Measurements from ENCODE around the gene PPP1R16B. TPM values are rescaled to one million over a fixed set of nuclear protein-coding genes. Genes with fewer than 3 reads are reported as not detected.

PPP1R16B gene
- total RNA-seq, 2 donors from 2014 or later, result 77.2 to 79.5 TPM

DNA sequence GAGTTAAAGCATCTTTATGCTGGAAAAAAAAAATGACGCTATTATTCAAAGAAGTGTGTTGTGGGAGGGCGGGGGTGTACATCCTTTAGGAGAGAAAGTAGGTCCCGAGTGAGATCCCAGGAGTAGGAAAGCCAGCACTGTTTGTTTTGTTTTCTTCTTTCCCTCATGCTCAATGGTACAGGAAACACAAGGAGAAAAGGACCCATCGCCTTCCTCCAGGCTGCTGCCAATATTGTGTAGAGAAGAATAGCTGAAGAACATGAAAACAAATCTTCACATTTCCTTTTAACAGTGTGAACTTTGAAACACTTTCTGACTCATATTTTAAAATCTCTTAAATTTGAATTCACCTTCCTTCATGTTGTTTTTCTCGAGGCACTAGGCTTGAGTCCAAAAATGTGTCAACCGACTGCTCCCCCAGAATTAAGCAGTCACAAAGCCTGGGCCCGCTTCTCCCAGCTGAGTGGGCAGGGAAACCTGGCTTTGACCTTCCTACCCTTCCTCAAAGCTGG is 22.3 kb downstream of the PPP1R16B start:
- Mint-ChIP-seq H3K4me1 (peaks cover 67% of the 10 kb centered on the region), H3K4me3 (peak overlapping the region; percentile 74), H3K36me3 (ENCODE audit: low read depth) (peaks cover 94% of the 10 kb centered on the region), H3K27ac (peak overlapping the region; percentile 75), H3K9me3 (no peaks in the 10 kb centered on the region), H3K27me3 (no peaks in the 10 kb centered on the region)
- ATAC-seq (replicated peaks), result peak; percentile 49

DNA sequence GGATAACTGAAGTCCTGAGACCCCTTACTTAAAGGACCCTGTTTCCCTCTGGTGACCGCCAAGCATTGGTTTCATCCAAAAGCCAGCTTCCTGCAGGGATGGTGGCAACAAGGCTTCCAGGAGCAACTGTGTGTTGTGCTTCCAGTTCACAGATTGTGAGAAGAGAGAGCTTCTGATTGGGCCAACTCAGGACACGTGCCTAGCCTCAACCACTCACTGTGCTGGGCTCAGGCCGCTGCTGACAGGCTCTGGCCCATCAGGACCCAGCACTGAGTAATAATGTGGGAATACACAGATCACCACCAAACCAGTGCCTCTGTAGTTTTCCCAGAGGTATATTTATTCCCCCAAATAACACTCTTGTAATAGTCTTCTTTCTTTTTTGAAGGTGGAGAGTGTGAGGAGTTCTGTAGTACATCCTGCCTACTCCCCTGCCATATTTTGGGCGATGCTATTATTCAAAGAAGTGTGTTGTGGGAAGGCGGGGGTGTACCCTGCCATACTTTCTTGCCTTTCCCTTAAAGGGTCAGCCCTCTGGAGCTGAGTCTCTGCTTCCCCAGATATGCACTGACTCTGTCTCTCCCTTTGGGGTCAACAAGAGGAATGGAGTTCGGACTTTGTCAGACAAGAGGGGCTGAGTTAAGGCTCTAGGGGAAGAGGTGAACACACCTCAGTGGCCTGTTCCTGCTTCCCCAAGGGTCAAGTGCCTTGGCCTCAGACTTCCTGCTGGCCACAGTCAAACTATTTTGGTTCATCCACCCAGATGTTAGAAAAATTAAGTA is 23.2 kb downstream of the PPP1R16B start:
- Mint-ChIP-seq H3K36me3 (ENCODE audit: low read depth) (peaks cover 94% of the 10 kb centered on the region), H3K9me3 (no peaks in the 10 kb centered on the region), H3K27ac (peak overlapping the region; percentile 75), H3K4me3 (peak overlapping the region; percentile 74), H3K4me1 (peaks cover 73% of the 10 kb centered on the region), H3K27me3 (no peaks in the 10 kb centered on the region)
- ATAC-seq (replicated peaks), result no peak

DNA sequence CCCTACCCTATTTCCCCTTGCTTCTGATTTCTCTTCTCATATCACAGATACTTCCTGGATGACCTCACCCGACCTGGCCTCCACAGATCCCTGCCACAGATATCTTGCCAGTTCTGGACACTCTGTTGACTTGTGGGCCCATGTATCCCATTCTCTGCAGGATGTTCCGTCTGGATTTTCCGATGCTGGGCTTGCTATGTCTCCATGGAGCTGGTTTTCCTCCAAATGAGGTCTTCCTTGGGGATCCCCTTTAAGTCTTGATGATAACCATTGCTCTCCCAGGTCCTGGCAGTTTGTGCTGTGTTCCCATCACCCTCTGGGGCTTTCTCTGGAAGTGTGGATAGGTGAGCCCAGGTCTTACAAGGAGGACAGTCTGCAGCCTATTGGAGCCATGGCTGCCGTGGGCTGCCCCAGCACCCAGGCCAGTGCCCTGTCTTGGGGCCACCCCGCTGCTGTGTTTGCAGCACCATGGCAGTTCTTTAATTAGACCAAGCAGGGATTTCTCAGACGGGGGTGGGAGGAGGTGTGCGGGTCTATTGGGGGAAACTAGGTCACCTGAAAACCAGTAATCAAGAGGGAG is 23.9 kb downstream of the PPP1R16B start:
- H3K4me3 Mint-ChIP-seq, result peak overlapping the region; percentile 74
- peaks cover 88% of the 10 kb centered on the region for H3K36me3 Mint-ChIP-seq (ENCODE audit: low read depth)
- no peak for ATAC-seq (replicated peaks)
- H3K4me1 Mint-ChIP-seq, result peaks cover 73% of the 10 kb centered on the region
- no peaks in the 10 kb centered on the region for H3K9me3 Mint-ChIP-seq
- no peaks in the 10 kb centered on the region for H3K27me3 Mint-ChIP-seq
- H3K27ac Mint-ChIP-seq, result peak overlapping the region; percentile 75

DNA sequence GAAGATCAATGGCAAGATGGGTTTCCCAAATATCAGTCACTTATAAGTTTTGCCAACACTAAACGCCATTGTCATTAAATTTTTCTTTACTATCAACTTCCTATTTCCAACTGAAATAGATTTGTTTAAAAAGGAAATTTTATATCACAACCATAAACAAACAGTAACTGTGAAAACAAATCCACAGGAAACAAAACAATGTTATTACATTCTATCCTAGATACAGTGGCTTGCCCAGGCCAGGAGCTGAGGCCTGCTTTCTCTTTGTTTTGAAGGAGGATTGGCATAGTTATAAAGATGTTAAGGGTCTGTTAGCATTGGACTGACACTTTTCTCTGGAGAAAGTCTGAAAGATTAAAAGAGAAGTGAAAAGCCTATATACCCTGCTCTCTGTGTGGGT is 24.9 kb downstream of the PPP1R16B start:
- Mint-ChIP-seq H3K27ac (peak overlapping the region; percentile 75), H3K27me3 (no peaks in the 10 kb centered on the region), H3K9me3 (no peaks in the 10 kb centered on the region), H3K4me1 (peaks cover 70% of the 10 kb centered on the region), H3K36me3 (ENCODE audit: low read depth) (peaks cover 84% of the 10 kb centered on the region), H3K4me3 (peak overlapping the region; percentile 74)
- ATAC-seq (replicated peaks), result no peak

DNA sequence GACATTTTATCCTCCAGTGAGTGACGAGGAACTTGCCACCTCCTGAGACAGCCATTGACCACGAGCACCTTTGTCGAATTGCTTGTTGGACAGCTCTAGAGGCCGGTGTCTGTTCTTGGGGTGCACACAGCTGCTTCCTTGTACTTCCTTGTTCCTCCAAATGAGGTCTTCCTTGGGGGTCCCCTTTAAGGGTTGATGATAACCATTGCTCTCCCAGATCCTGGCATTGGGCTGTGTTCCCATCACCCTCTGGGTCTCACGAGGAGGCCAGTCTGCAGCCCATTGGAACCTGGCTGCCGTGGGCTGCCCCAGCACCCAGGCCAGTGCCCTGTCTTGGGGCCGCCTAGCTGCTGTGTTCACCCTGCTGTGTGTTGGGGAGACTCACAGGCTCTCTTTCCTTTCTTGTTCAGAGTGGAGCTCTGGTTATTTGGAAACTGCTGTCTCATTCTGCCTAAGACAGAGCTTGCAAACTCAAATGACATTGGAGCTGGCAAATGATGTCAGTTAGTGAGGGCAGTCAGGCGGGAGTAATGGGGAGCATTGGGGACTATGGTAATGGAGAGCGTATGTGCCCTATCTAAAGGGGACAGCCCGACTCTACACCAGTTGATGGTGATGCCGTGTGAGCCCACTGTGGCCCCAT is 25.7 kb downstream of the PPP1R16B start:
- Mint-ChIP-seq H3K27me3 (no peaks in the 10 kb centered on the region), H3K4me3 (no peak overlapping the region), H3K27ac (peak overlapping the region; percentile 75), H3K9me3 (no peaks in the 10 kb centered on the region), H3K4me1 (peaks cover 64% of the 10 kb centered on the region), H3K36me3 (ENCODE audit: low read depth) (peaks cover 81% of the 10 kb centered on the region)
- ATAC-seq (replicated peaks), result no peak

DNA sequence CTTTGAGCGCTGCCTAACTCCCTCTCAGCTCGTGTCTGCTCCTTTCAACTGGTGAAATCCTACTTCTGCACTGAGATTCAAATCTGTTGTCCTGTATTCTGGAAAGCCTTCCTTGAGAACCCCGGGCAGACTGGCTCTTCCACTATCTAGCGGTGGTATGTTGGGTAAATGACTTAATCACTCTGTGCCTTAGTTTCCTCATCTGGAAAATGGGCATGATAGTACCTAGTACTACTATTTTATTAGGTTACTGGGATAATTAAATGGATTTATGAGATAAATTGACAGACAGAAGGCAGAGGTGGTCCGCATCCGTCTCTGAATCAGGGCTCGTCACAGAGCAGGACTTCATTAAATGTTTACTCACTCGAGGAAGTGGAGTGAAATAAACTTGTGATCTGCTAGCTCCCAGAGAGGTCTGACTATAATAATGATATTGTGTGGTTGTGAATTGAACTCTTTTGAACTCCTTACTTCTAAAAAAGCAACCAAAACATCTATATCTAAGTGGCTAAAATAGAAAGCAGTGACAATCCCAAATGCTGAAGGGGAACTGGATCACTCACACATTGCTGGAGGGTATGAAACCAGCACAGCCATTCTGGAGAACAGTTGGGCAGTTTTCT is 26.6 kb downstream of the PPP1R16B start:
- Mint-ChIP-seq H3K4me1 (peaks cover 62% of the 10 kb centered on the region), H3K36me3 (ENCODE audit: low read depth) (peaks cover 81% of the 10 kb centered on the region), H3K4me3 (peak overlapping the region; percentile 55), H3K9me3 (no peaks in the 10 kb centered on the region), H3K27me3 (no peaks in the 10 kb centered on the region), H3K27ac (peak overlapping the region; percentile 75)
- ATAC-seq (replicated peaks), result peak; percentile 9

DNA sequence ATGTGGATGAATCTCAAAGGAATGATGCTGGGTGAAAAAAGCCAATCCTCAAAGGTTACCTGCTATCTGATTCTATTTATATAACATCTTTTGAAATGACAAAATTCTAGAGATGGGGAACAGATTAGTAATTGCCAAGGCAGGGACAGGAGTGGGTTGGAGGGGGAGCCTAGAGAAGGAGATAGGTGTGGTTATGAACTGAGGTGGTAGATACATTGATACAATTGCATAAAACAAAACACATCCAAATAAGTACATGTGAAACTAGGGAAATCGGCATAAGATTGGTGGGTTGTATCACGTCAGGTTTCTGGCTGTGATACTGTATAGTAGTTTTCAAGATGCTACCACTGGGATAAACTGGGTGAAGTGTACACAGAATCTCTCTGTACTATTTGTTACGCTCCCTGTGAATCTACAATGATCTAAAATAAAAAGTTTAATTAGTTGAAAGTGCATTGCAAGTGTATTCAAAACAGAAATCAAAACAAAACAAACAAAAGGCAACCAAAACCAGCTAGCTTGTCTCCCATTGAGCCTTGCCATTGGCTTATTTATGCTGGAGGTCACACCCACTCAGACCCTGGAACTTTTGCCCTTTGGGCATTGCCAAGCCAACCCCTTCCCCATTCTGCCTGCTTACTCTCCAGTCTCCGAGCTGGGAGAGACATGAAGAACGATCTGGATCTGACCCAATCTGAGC is 27.8 kb downstream of the PPP1R16B start:
- Mint-ChIP-seq H3K27ac (peak overlapping the region; percentile 75), H3K9me3 (no peaks in the 10 kb centered on the region), H3K4me3 (peak overlapping the region; percentile 55), H3K36me3 (ENCODE audit: low read depth) (peaks cover 76% of the 10 kb centered on the region), H3K4me1 (peaks cover 51% of the 10 kb centered on the region), H3K27me3 (no peaks in the 10 kb centered on the region)
- peak; percentile 86 for ATAC-seq (replicated peaks)

DNA sequence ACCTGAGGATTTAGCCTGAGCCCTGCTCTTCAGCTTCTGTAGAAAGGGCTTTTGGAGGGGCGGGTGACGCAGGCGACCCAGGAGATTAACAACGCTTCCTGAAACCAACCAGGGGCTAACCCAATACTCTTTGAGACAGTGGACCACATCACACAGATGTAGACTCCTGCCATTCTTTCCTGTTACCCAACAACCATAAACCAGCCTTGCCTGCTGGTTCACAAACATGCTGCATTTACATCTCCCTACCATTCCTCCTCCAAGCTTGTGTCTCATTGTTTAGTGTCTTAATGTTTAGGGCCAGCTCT is 28.3 kb downstream of the PPP1R16B start:
- no peaks in the 10 kb centered on the region for H3K27me3 Mint-ChIP-seq
- peak overlapping the region; percentile 55 for H3K4me3 Mint-ChIP-seq
- no peaks in the 10 kb centered on the region for H3K9me3 Mint-ChIP-seq
- H3K27ac Mint-ChIP-seq, result peak overlapping the region; percentile 75
- ATAC-seq (replicated peaks), result peak; percentile 62
- peaks cover 49% of the 10 kb centered on the region for H3K4me1 Mint-ChIP-seq
- H3K36me3 Mint-ChIP-seq (ENCODE audit: low read depth), result peaks cover 78% of the 10 kb centered on the region

DNA sequence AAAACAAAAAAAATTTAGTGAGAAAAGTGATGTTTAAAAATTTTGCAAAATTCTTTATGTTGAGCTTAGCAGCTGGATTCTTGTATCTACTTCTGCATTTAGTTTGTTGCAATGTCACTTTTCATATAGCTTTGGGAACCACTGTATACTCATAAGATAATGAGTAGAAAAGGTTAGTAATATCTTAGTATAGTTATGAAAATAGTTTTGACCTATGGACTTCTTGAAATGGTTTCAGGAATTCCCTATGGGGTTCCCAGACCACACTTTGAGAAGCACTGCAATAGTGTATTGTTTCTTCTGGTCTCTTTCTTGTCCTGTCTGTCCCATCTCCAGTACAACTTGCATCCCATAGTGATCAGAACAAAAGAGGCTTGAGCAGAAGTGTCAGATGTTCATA is 29.4 kb downstream of the PPP1R16B start:
- Mint-ChIP-seq H3K9me3 (no peaks in the 10 kb centered on the region), H3K27ac (no peak overlapping the region), H3K4me3 (peak overlapping the region; percentile 4), H3K27me3 (no peaks in the 10 kb centered on the region), H3K4me1 (peaks cover 46% of the 10 kb centered on the region), H3K36me3 (ENCODE audit: low read depth) (peaks cover 78% of the 10 kb centered on the region)
- ATAC-seq (replicated peaks), result peak; percentile 23

DNA sequence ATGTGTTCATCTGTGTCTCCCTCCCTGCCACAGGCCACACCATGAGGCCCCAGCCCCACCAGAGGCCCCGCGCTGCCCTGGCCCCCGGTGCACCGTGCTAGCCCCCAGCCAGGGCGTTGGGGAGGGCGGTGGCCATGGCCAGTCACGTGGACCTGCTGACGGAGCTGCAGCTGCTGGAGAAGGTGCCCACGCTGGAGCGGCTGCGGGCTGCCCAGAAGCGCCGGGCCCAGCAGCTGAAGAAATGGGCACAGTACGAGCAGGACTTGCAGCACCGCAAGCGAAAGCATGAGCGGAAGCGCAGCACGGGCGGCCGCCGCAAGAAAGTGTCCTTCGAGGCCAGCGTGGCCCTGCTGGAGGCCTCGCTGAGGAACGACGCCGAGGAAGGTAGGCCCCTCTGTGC is 30.3 kb downstream of the PPP1R16B start:
- Mint-ChIP-seq H3K36me3 (ENCODE audit: low read depth) (peaks cover 78% of the 10 kb centered on the region), H3K27me3 (no peaks in the 10 kb centered on the region), H3K4me1 (peaks cover 46% of the 10 kb centered on the region), H3K4me3 (no peak overlapping the region), H3K9me3 (no peaks in the 10 kb centered on the region), H3K27ac (no peak overlapping the region)
- no peak for ATAC-seq (replicated peaks)

DNA sequence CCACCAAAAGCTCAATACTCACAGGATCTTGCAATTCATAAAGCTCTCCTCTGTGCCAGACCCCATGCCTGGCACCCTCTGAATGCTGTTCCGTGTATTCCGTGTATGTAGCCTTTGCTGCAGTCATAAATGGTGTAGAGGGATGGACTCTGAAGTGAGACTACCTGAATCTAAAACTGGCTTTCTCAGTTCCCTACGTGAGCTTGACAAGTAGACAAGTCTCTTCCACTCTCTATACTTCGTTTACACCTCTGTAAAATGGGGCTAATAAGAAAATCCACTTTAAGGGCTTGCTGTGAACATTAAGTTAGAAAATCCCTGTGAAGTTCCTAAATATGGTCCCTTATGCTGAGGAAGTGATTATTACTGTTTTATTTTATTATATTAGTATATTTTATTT is 31.5 kb downstream of the PPP1R16B start:
- Mint-ChIP-seq H3K9me3 (no peaks in the 10 kb centered on the region), H3K4me3 (no peak overlapping the region), H3K4me1 (peaks cover 42% of the 10 kb centered on the region), H3K27me3 (no peaks in the 10 kb centered on the region), H3K27ac (no peak overlapping the region), H3K36me3 (ENCODE audit: low read depth) (peaks cover 78% of the 10 kb centered on the region)
- no peak for ATAC-seq (replicated peaks)

DNA sequence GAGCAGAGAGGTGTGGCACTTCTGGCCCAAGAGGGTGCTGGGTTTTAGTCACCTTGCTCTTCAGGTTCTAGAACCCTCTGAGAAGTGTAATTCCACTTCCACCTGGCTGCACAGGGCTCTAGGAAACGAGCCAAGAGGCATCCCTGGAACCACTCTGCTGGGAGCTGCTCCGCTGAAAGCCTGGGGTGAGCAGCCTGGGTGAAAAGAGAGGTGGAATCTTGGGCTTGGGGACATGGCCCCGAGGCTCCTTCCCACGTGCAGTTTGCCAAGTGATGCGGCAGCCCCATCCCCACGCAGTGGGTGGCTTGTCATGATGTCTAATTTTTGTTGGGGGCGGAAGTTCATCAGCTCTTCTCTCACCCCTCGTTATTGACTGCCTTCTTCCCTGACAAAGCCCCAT is 32.8 kb downstream of the PPP1R16B start:
- Mint-ChIP-seq H3K9me3 (no peaks in the 10 kb centered on the region), H3K4me3 (peak overlapping the region; percentile 73), H3K36me3 (ENCODE audit: low read depth) (peaks cover 76% of the 10 kb centered on the region), H3K4me1 (peaks cover 32% of the 10 kb centered on the region), H3K27me3 (no peaks in the 10 kb centered on the region), H3K27ac (no peak overlapping the region)
- ATAC-seq (replicated peaks), result no peak

DNA sequence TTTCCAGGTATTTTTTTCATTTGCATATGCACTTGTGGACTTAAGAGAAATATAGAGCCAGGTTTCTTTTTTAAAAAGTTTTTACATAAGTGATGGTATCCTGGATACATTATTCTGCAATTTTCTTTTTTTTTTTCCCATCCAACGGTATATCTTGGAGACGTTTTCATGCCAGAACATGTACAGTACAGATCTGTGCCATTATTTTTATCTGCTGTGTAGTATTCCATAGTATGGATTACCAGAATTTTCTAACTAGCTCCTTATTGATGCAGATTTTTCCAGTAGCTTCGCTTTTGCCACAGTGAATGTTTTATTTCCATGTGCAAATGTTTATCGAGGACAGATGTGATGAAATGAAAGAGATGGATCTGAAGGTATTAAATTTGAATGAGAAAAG is 34.1 kb downstream of the PPP1R16B start:
- peak overlapping the region; percentile 84 for H3K27ac Mint-ChIP-seq
- H3K4me3 Mint-ChIP-seq, result peak overlapping the region; percentile 73
- H3K9me3 Mint-ChIP-seq, result no peaks in the 10 kb centered on the region
- ATAC-seq (replicated peaks), result no peak
- H3K27me3 Mint-ChIP-seq, result no peaks in the 10 kb centered on the region
- H3K4me1 Mint-ChIP-seq, result peaks cover 33% of the 10 kb centered on the region
- peaks cover 84% of the 10 kb centered on the region for H3K36me3 Mint-ChIP-seq (ENCODE audit: low read depth)
